UCSD-AML1 (cell line): Measurements from ENCODE around the gene MEGF10.
"Not testable (repeated sequence)": the region's sequence is repeated elsewhere in the genome, so short reads cannot be mapped to it uniquely, and the experiment has no call there.

ENCODE experiments used
- DNase-seq: peaks from one replicate; lab custom pipeline; 2025; ENCODE audit not compliant: unreplicated experiment; lab: John Stamatoyannopoulos, UW

MEGF10 gene

GRCh38 chr5:127297348-127298035 lies 6.9 kb downstream of the MEGF10 start:
- DNase-seq, result no peak

GRCh38 chr5:127298036-127298429 lies 7.4 kb downstream of the MEGF10 start:
- no peak for DNase-seq

GRCh38 chr5:127298656-127299055 lies 8.1 kb downstream of the MEGF10 start:
- no peak for DNase-seq

- DNase-seq, result no peak
Observed at GRCh38 chr5:127299678-127300077, 9.1 kb downstream of the MEGF10 start.

- no peak for DNase-seq
Observed at GRCh38 chr5:127302509-127302908, 11.9 kb downstream of the MEGF10 start.

GRCh38 chr5:127303404-127303803 lies 12.8 kb downstream of the MEGF10 start:
- DNase-seq, result no peak

GRCh38 chr5:127305493-127305892 lies 14.9 kb downstream of the MEGF10 start:
- no peak for DNase-seq

- no peak for DNase-seq
Observed at GRCh38 chr5:127306036-127306435, 15.4 kb downstream of the MEGF10 start.

GRCh38 chr5:127306647-127307046 lies 16.1 kb downstream of the MEGF10 start:
- DNase-seq, result no peak

- no peak for DNase-seq
Observed at GRCh38 chr5:127307868-127308267, 17.3 kb downstream of the MEGF10 start.

- not testable (repeated sequence) for DNase-seq
Observed at GRCh38 chr5:127308325-127308724, 17.7 kb downstream of the MEGF10 start.

- no peak for DNase-seq
Observed at GRCh38 chr5:127308945-127309344, 18.3 kb downstream of the MEGF10 start.

- DNase-seq, result no peak
Observed at GRCh38 chr5:127311349-127311748, 20.8 kb downstream of the MEGF10 start.

- DNase-seq, result no peak
Observed at GRCh38 chr5:127311781-127312525, 21.4 kb downstream of the MEGF10 start.

- DNase-seq, result no peak
Observed at GRCh38 chr5:127313379-127313778, 22.8 kb downstream of the MEGF10 start.

GRCh38 chr5:127313847-127314473 lies 23.4 kb downstream of the MEGF10 start:
- DNase-seq, result peak; percentile 52

- DNase-seq, result no peak
Observed at GRCh38 chr5:127316011-127316410, 25.4 kb downstream of the MEGF10 start.

- DNase-seq, result not testable (repeated sequence)
Observed at GRCh38 chr5:127317385-127317784, 26.8 kb downstream of the MEGF10 start.

GRCh38 chr5:127320032-127320965 lies 29.7 kb downstream of the MEGF10 start:
- DNase-seq, result peak; percentile 13

GRCh38 chr5:127321465-127321864 lies 30.9 kb downstream of the MEGF10 start:
- no peak for DNase-seq

GRCh38 chr5:127322403-127322802 lies 31.8 kb downstream of the MEGF10 start:
- DNase-seq, result no peak
